ENCODE measurements around the gene TRMT11. TPM values are rescaled to one million over a fixed set of nuclear protein-coding genes. Genes with fewer than 3 reads are reported as not detected.

TRMT11 gene
- total and polyA plus RNA-seq, 9 of the 15 experiments (the other 6 are each of a cell fraction or from before 2014, with no cell fraction given) = 38.8 to 88.0 (median 59.8) TPM

- no peak for FAIRE-seq
- Histone ChIP-seq H3K36me3 (ENCODE audit: control insufficient read depth, insufficient read depth, low read length) (peaks cover 83% of the 10 kb centered on the region), H3K27me3 (ENCODE audit: control insufficient read depth in 2 of 2, insufficient read depth in 2 of 2, low read length in 2 of 2) (no peaks in the 10 kb centered on the region), H3K79me2 (ENCODE audit: control insufficient read depth, insufficient read depth, low read length) (0 out of 3 replicates have a peak, but pooled peaks cover 2% of the 10 kb centered on the region), H3K4me1 (replicated peaks in 1 of 2; ENCODE audit: control insufficient read depth in 2 of 2, insufficient read depth in 2 of 2, low read length in 2 of 2) (no peaks in the 10 kb centered on the region), H3K9me1 (ENCODE audit: control insufficient read depth, insufficient read depth, low read length) (no peaks in the 10 kb centered on the region), H3K9me3 (replicated peaks; ENCODE audit: control insufficient read depth, insufficient read depth, low read depth, low read length) (no peaks in the 10 kb centered on the region), H3K4me3 (no peak overlapping the region), H3K9ac (ENCODE audit: insufficient read depth in 1 of 2, low read depth in 2 of 2, low read length in 2 of 2) (no peak overlapping the region), H2AFZ (ENCODE audit: low read depth, low read length) (no peak overlapping the region), H3K27ac (ENCODE audit: extremely low read depth, low read depth, low read length) (no peak overlapping the region), H4K20me1 (replicated peaks; ENCODE audit: control insufficient read depth, insufficient read depth, low read length) (no peaks in the 10 kb centered on the region), H3K4me2 (ENCODE audit: insufficient read depth, low read length) (no peak overlapping the region)
- 100% methylated on average over 1 of the region's 1 CpG for WGBS (ENCODE audit: insufficient coverage, low coverage, missing lambda C conversion rate)
- ChIA-PET POLR2A (no interaction called here), CTCF (ENCODE audit: low intra/inter-chr PET ratio) (no interaction called here)
- no TSS peak for BruUV-seq (replicated peaks)
- no peak for DNase-seq (ENCODE audit: extremely low read depth in 1 of 4, low spot score in 3 of 4)
- no peak for ATAC-seq
- no peak for TF ChIP-seq NR3C1 (CRISPR knock-in tag; IDR thresholded peaks at IDR 0.05)
- TF ChIP-seq CEBPG (CRISPR knock-in tag; IDR thresholded peaks at IDR 0.05) = no peak
- TF ChIP-seq CEBPG (tag; conservative IDR thresholded peaks at IDR 0.05 in 1 of 2, IDR thresholded peaks at IDR 0.05 in 1 of 2) = peak; percentile 30 to 74; a peak in 3 of 4 replicates
- TF ChIP-seq, protein P1, sequence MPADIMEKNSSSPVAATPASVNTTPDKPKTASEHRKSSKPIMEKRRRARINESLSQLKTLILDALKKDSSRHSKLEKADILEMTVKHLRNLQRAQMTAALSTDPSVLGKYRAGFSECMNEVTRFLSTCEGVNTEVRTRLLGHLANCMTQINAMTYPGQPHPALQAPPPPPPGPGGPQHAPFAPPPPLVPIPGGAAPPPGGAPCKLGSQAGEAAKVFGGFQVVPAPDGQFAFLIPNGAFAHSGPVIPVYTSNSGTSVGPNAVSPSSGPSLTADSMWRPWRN (IDR thresholded peaks at IDR 0.05; ENCODE audit: low read depth) = no peak
- no peak for TF ChIP-seq USF1 (CRISPR knock-in tag; IDR thresholded peaks at IDR 0.05)
- TF ChIP-seq KHSRP (IDR thresholded peaks at IDR 0.05) = no peak
- no peak for TF ChIP-seq ADNP (tag; IDR thresholded peaks at IDR 0.05)
- TF ChIP-seq, protein P2, sequence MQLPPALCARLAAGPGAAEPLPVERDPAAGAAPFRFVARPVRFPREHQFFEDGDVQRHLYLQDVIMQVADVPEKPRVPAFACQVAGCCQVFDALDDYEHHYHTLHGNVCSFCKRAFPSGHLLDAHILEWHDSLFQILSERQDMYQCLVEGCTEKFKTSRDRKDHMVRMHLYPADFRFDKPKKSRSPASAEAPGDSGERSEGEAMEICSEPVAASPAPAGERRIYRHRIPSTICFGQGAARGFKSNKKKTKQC (CRISPR knock-in tag; IDR thresholded peaks at IDR 0.05) = no peak
- no peak for TF ChIP-seq NFYB (IDR thresholded peaks at IDR 0.05; ENCODE audit: extremely low read depth, insufficient read length)
- in situ Hi-C loops (cut with MboI) = loop anchor here (25.0 kb wide), 2 partner anchors 296 to 1071 kb away; partner anchors contain the start of genes CENPW and RSPO3
- intact Hi-C loops (cut with micrococcal nuclease) = no loop called here
These were observed 54.5 kb downstream of the TRMT11 start for GRCh38 chr6:126040826-126041225.

Measured in K562 (cell line).